Trophoblast cell (in vitro differentiated cells and primary cell): ENCODE data around the gene CEP250.
A peak's percentile ranks its signal among the peaks of the same experiment; 100 is the strongest.

Experiments used
- DNase-seq, 2 donors: peaks; one replicate each; pipeline ENCODE4 v3.0.0-alpha.2; 2016
- H2AFZ ChIP-seq: 2 replicates; pipeline ENCODE4 v1.6.1; 2013; ENCODE audit warnings: low read length, moderate library complexity, mild to moderate bottlenecking; ENCODE audit not compliant: insufficient read depth, poor library complexity
- H2AK5ac ChIP-seq: 2 replicates; pipeline ENCODE4 v1.6.1; 2013; ENCODE audit warnings: mild to moderate bottlenecking, low read length
- H2BK120ac ChIP-seq: 2 replicates; pipeline ENCODE4 v1.6.1; 2013; ENCODE audit warnings: low read length, mild to moderate bottlenecking, moderate library complexity; ENCODE audit not compliant: insufficient read depth, poor library complexity
- H2BK12ac ChIP-seq: 2 replicates; pipeline ENCODE4 v1.6.1; 2013; ENCODE audit warnings: mild to moderate bottlenecking, low read length, moderate library complexity
- H2BK5ac ChIP-seq: 2 replicates; pipeline ENCODE4 v1.6.1; 2013; ENCODE audit warnings: low read length, low read depth, moderate library complexity, mild to moderate bottlenecking; ENCODE audit not compliant: poor library complexity
- H3K14ac ChIP-seq: 2 replicates; pipeline ENCODE4 v1.6.1; 2013; ENCODE audit warnings: mild to moderate bottlenecking, low read length
- H3K18ac ChIP-seq: 2 replicates; pipeline ENCODE4 v1.6.1; 2013; ENCODE audit warnings: mild to moderate bottlenecking, low read length
- H3K23ac ChIP-seq: 2 replicates; pipeline ENCODE4 v1.6.1; 2013; ENCODE audit warnings: low read length
- H3K27ac ChIP-seq: 2 replicates; pipeline ENCODE4 v1.5.1; 2013; ENCODE audit warnings: low read depth, mild to moderate bottlenecking, inconsistent platforms, low read length, moderate library complexity
- H3K27me3 ChIP-seq: 2 replicates; pipeline ENCODE4 v1.6.1; 2013; ENCODE audit warnings: inconsistent platforms, mild to moderate bottlenecking, low read length, moderate library complexity; ENCODE audit not compliant: insufficient read depth
- H3K36me3 ChIP-seq, 2 experiments: 1 replicate in 1 of 2; 2 replicates in 1 of 2; pipeline ENCODE4 v1.6.1; 2013; ENCODE audit warnings: low read length in 2 of 2, mild to moderate bottlenecking in 2 of 2, moderate library complexity in 1 of 2; ENCODE audit not compliant: insufficient read depth in 2 of 2, control insufficient read depth in 1 of 2
- H3K4ac ChIP-seq: 2 replicates; pipeline ENCODE4 v1.6.1; 2013; ENCODE audit warnings: low read depth, mild to moderate bottlenecking, low read length, moderate library complexity
- H3K4me1 ChIP-seq, 2 experiments: 1 replicate in 1 of 2; 2 replicates in 1 of 2; pipeline ENCODE4 v1.6.1; 2013; ENCODE audit warnings: low read length in 2 of 2, mild to moderate bottlenecking in 2 of 2, moderate library complexity in 1 of 2; ENCODE audit not compliant: insufficient read depth in 2 of 2, control insufficient read depth in 1 of 2
- H3K4me2 ChIP-seq: 2 replicates; pipeline ENCODE4 v1.6.1; 2013; ENCODE audit warnings: inconsistent platforms, mild to moderate bottlenecking, low read length, moderate library complexity
- H3K4me3 ChIP-seq: 2 replicates; pipeline ENCODE4 v1.5.1; 2013; ENCODE audit warnings: mild to moderate bottlenecking, low read depth, low read length, inconsistent platforms
- H3K79me1 ChIP-seq: one replicate; pipeline ENCODE4 v1.6.1; 2013; ENCODE audit warnings: low read length
- H3K79me2 ChIP-seq: 2 replicates; pipeline ENCODE4 v1.6.1; 2013; ENCODE audit warnings: low read length, mild to moderate bottlenecking; ENCODE audit not compliant: control insufficient read depth, insufficient read depth, poor library complexity
- H3K9ac ChIP-seq: 2 replicates; pipeline ENCODE4 v1.6.1; 2013; ENCODE audit warnings: mild to moderate bottlenecking, low read length
- H3K9me3 ChIP-seq: 2 replicates; pipeline ENCODE4 v1.6.1; 2013; ENCODE audit warnings: low read depth, mild to moderate bottlenecking, control low read depth, inconsistent platforms, low read length; ENCODE audit not compliant: insufficient read depth
- H4K12ac ChIP-seq: 2 replicates; pipeline ENCODE4 v1.6.1; 2013; ENCODE audit warnings: low read depth, mild to moderate bottlenecking, low read length, moderate library complexity
- H4K8ac ChIP-seq: 2 replicates; pipeline ENCODE4 v1.6.1; 2013; ENCODE audit warnings: low read depth, mild to moderate bottlenecking, low read length, moderate library complexity
- H4K91ac ChIP-seq: one replicate; pipeline ENCODE4 v1.6.1; 2013; ENCODE audit warnings: low read depth, mild to moderate bottlenecking, low read length, moderate library complexity
- WGBS: extraction: QIAGEN DNeasy Blood & Tissue Kit; methylation state at CpG from one replicate; pipeline ENCODE4 v1.1.7; 2013; ENCODE audit warnings: missing lambda C conversion rate; ENCODE audit not compliant: insufficient read length, insufficient coverage; ENCODE audit errors: extremely low coverage; 5-methylcytosine and 5-hydroxymethylcytosine counted together

Gene CEP250

DNA sequence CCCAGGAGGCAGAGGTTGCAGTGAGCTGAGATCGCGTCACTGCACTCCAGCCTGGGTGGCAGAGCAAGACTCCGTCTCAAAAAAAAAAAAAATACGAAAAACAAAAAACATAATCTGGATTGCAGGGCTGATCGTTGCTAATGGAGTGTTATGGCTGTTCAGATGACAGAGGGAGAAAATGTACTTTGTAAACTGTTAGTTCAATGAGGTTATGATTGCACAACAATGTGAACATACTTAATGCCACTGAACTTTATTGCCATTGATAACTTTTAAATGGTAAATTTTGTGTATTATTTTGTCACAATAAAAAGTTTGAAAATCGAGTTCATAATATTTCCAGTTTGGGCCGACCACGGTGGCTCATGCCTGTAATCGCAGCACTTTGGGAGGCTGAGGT is 63.6 kb downstream of the CEP250 start:
- Histone ChIP-seq H3K18ac (no peak overlapping the region), H4K91ac (no peak overlapping the region), H2BK12ac (no peak overlapping the region), H2AFZ (no peak overlapping the region), H3K9me3 (no peaks in the 10 kb centered on the region), H3K36me3 (peaks cover 3 to 6% of the 10 kb centered on the region in 2 experiments), H2AK5ac (no peak overlapping the region), H3K4me1 (peaks cover 15% of the 10 kb centered on the region in 2 experiments), H4K8ac (no peak overlapping the region), H3K23ac (no peak overlapping the region), H3K4me3 (no peak overlapping the region), H3K9ac (no peak overlapping the region), H3K79me2 (no peaks in the 10 kb centered on the region), H3K4me2 (no peak overlapping the region), H4K12ac (no peak overlapping the region), H2BK120ac (no peak overlapping the region), H2BK5ac (no peak overlapping the region), H3K79me1 (peaks cover 4% of the 10 kb centered on the region), H3K27ac (no peak overlapping the region), H3K14ac (no peak overlapping the region), H3K4ac (no peak overlapping the region), H3K27me3 (no peaks in the 10 kb centered on the region)
- no peak for DNase-seq
- no CpG with 5 or more reads among the region's 9 CpGs for WGBS

DNA sequence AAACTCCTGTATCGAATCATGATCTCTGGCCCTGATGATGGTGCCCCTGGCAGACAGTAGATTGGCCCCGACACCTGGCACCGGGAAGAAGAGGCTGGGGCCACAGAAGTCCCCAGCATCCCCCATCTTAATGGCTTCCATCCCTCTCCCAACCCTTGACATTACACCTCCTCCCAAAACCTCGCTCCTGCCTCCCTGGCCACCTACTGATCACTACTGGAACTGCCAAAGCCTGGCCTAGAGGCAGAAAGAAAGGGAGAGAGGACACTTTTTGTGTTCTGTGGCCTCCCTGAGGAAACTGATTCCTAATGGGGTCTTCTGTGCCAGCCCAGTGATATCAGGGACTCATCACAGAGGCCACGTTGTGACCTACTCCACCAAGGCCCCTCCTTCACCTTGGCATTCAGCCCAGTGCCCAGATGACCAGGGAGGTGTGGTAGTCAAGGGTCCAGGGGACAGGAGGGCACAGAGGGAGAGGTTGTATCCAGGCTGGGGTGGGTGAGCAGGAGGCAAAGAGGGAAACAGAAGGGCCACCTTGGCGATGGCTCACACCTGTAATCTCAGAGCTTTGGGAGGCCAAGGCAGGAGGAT is 68.0 kb downstream of the CEP250 start:
- H3K4me2 ChIP-seq = no peak overlapping the region
- no peak overlapping the region for H4K12ac ChIP-seq
- H2BK5ac ChIP-seq = no peak overlapping the region
- no peaks in the 10 kb centered on the region for H3K36me3 ChIP-seq
- H3K27me3 ChIP-seq = no peaks in the 10 kb centered on the region
- H3K9ac ChIP-seq = no peak overlapping the region
- no peak overlapping the region for H3K4me3 ChIP-seq
- H3K4me1 ChIP-seq = peaks cover 0 to 4% of the 10 kb centered on the region in 2 experiments
- no peak overlapping the region for H4K91ac ChIP-seq
- no CpG with 5 or more reads among the region's 6 CpGs for WGBS
- no peak overlapping the region for H2AK5ac ChIP-seq
- H2BK120ac ChIP-seq = no peak overlapping the region
- peaks cover 4% of the 10 kb centered on the region for H3K9me3 ChIP-seq
- no peaks in the 10 kb centered on the region for H3K79me2 ChIP-seq
- no peak overlapping the region for H4K8ac ChIP-seq
- H3K18ac ChIP-seq = no peak overlapping the region
- H3K4ac ChIP-seq = no peak overlapping the region
- no peak overlapping the region for H3K27ac ChIP-seq
- peak in 1 of 2 donors; percentile 59 for DNase-seq
- H3K23ac ChIP-seq = no peak overlapping the region
- no peak overlapping the region for H3K14ac ChIP-seq
- no peak overlapping the region for H2BK12ac ChIP-seq
- H3K79me1 ChIP-seq = no peaks in the 10 kb centered on the region
- no peak overlapping the region for H2AFZ ChIP-seq

DNA sequence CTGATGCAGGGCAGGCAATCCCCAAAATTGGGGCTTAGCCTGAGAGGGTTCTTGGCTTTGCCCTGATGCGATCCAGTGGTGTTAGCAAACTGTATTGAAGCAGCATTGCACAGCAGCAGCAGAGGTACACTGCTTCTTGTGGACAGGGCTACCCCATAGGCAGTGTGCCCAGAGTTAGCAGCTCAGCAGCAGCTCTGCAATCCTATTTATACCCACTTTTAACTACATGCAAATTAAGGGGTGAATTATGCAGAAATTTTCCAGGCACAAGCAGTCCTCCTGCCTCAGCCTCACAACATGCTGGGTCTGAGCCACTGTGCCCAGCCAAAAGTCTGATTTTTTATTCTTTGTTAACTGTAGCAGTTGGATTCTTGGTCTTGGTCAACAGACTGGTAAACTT is 70.2 kb downstream of the CEP250 start:
- Histone ChIP-seq H3K23ac (no peak overlapping the region), H2AK5ac (no peak overlapping the region), H3K27ac (no peak overlapping the region), H3K9me3 (peaks cover 4% of the 10 kb centered on the region), H3K4me1 (peaks cover 0 to 4% of the 10 kb centered on the region in 2 experiments), H4K8ac (no peak overlapping the region), H2BK5ac (no peak overlapping the region), H3K79me1 (no peaks in the 10 kb centered on the region), H4K91ac (no peak overlapping the region), H3K9ac (no peak overlapping the region), H3K4me3 (no peak overlapping the region), H3K79me2 (no peaks in the 10 kb centered on the region), H3K18ac (no peak overlapping the region), H2AFZ (no peak overlapping the region), H3K4me2 (no peak overlapping the region), H3K27me3 (no peaks in the 10 kb centered on the region), H2BK120ac (no peak overlapping the region), H2BK12ac (no peak overlapping the region), H3K4ac (no peak overlapping the region), H3K36me3 (no peaks in the 10 kb centered on the region), H4K12ac (no peak overlapping the region), H3K14ac (no peak overlapping the region)
- WGBS = no CpG with 5 or more reads among the region's 1 CpG
- no peak for DNase-seq

DNA sequence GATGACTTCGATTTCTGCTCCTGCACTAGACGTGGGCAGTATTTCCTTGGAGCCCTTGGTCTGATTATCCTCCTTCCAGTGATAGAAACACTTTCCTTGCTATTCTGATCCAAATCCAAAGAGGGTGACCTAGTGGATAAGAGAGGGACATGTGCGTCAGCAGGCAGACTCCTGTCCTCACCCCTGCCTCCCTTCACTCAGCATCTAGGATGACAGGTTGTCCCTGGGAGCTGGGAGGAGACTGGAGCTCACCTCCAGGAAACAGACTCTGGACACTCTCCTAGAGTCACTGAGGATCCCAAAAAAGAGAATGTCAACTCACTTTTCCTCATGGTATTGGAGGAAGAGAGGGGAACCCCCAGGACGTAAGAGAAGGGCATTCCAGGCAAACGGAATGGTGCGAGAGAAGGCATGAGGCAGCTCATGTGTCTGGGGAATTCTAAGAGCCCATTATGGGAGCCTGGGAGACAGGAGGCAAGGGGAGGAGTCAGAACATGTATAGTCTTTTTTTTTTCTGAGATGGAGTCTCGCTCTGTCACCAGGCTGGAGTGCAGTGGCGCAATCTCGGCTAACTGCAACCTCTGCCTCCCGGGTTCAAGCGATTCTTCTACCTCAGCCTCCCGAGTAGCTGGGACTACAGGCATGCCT is 71.8 kb downstream of the CEP250 start:
- no CpG with 5 or more reads among the region's 12 CpGs for WGBS

More for the DNA sequence above, 71.8 kb downstream of the CEP250 start:
- no peak overlapping the region for H3K27ac ChIP-seq
- H3K36me3 ChIP-seq = no peaks in the 10 kb centered on the region
- H3K4ac ChIP-seq = no peak overlapping the region
- H3K18ac ChIP-seq = no peak overlapping the region
- no peak overlapping the region for H3K4me2 ChIP-seq
- H3K9me3 ChIP-seq = peaks cover 4% of the 10 kb centered on the region
- no peak overlapping the region for H2BK5ac ChIP-seq
- H3K79me2 ChIP-seq = no peaks in the 10 kb centered on the region
- no peaks in the 10 kb centered on the region for H3K79me1 ChIP-seq
- H4K91ac ChIP-seq = no peak overlapping the region
- no peak overlapping the region for H3K9ac ChIP-seq
- H2AFZ ChIP-seq = no peak overlapping the region
- H3K27me3 ChIP-seq = no peaks in the 10 kb centered on the region
- no peak overlapping the region for H3K4me3 ChIP-seq
- no peak overlapping the region for H2BK12ac ChIP-seq
- H2BK120ac ChIP-seq = no peak overlapping the region
- no peak overlapping the region for H4K12ac ChIP-seq
- peak in 1 of 2 donors; percentile 41 for DNase-seq
- H3K23ac ChIP-seq = no peak overlapping the region
- H3K14ac ChIP-seq = no peak overlapping the region
- no peak overlapping the region for H2AK5ac ChIP-seq
- H4K8ac ChIP-seq = no peak overlapping the region
- peaks cover 0 to 4% of the 10 kb centered on the region in 2 experiments for H3K4me1 ChIP-seq
